ENCODE data around the gene GPR150. TPM values are rescaled to one million over a fixed set of nuclear protein-coding genes. Genes with fewer than 3 reads are reported as not detected.

GPR150 gene
- total RNA-seq, 1 donor from 2014 or later, result 9.6 TPM

DNA sequence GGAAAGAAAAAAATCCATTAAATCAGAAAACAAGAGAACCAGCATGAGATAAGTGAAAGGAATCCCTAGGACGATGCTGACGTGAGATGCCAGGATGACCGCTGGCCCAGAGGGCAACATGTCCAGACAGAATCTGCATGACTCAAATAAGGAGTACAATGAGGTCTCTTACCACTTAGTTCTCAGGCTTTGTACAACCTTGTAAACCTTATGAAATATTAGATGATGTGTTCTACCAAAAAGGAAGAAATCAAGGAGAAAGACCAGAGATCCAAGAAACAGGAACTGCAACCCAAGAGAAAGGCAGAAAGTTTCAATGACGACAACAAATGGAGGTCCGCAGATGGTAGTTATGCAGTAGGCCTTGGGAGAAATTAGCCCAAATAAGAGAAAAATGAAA lies 2.8 kb upstream of the GPR150 start:
- Histone ChIP-seq H3K9me3 (peaks cover 3 to 7% of the 10 kb centered on the region in 2 donors), H3K27me3 (no peaks in the 10 kb centered on the region), H3K4me3 (no peak overlapping the region), H3K36me3 (no peaks in the 10 kb centered on the region), H3K27ac (no peak overlapping the region), H3K4me1 (peaks cover 3 to 8% of the 10 kb centered on the region in 2 donors)
- TF ChIP-seq CTCF (IDR thresholded peaks at IDR 0.05), result no peak
- intact Hi-C loops (cut with DNase I), result no loop called here
- DNase-seq (ENCODE audit: low spot score in 2 of 2), result no peak

DNA sequence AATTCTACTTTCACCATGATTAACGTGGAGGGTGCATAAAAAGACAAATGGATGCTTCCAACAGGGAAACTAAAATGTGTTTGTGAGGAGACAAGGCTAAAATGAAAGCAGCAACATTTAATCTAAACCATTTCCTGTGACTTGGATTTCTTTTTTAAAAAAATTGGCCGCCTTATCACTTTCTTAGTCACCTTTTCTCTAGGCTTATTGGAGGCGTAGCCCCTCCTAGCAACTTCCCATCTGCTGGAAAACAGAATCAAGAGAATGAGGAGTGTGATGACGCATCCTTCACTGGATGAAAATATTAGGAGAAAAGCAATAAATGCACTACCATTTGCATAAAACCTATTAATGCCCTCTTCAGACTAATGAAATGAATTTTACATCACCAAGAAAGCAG lies 791 bp upstream of the GPR150 start:
- Histone ChIP-seq H3K4me3 (peak overlapping the region; percentile 71 to 73), H3K27me3 (no peaks in the 10 kb centered on the region), H3K36me3 (no peaks in the 10 kb centered on the region), H3K9me3 (no peaks in the 10 kb centered on the region), H3K4me1 (peaks cover 3 to 8% of the 10 kb centered on the region in 2 donors), H3K27ac (no peak overlapping the region)
- intact Hi-C loops (cut with DNase I), result no loop called here
- DNase-seq (ENCODE audit: low spot score in 2 of 2), result no peak
- TF ChIP-seq CTCF (IDR thresholded peaks at IDR 0.05), result no peak

DNA sequence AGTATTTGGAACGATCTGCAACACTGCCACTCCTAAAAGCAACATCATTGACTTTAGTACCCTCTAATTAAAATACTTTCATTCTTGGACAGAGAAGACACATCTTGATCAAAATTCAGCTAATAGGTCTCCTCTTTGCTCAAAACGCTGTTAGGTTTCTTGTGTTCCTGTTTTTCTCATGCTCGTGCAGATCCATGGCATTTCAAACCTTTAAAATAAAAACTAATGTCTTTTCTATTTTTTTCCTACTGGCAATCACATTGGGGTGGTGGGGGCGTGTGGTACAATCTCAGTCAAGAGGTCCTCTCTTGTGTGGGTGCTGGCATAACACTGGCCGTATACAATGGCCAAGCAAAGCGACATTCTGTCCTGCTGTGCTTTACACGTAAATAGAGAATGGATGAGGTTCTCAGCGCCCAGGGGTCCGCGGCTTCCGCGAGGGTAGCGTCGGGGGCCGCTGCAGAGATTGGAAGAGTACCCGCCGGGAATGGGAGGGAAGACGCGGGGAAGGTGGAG lies 315 bp upstream of the GPR150 start:
- no peak for DNase-seq (ENCODE audit: low spot score in 2 of 2)
- H3K27me3 ChIP-seq, result no peaks in the 10 kb centered on the region
- no peak overlapping the region for H3K27ac ChIP-seq
- no peaks in the 10 kb centered on the region for H3K9me3 ChIP-seq
- peak overlapping the region; percentile 71 to 73 for H3K4me3 ChIP-seq
- intact Hi-C loops (cut with DNase I), result loop anchor here (2.0 kb wide), 1 partner anchor 27 kb away; the partner anchor contains the start of gene RFESD
- peaks cover 3 to 8% of the 10 kb centered on the region in 2 donors for H3K4me1 ChIP-seq
- H3K36me3 ChIP-seq, result no peaks in the 10 kb centered on the region
- TF ChIP-seq CTCF (IDR thresholded peaks at IDR 0.05), result no peak

DNA sequence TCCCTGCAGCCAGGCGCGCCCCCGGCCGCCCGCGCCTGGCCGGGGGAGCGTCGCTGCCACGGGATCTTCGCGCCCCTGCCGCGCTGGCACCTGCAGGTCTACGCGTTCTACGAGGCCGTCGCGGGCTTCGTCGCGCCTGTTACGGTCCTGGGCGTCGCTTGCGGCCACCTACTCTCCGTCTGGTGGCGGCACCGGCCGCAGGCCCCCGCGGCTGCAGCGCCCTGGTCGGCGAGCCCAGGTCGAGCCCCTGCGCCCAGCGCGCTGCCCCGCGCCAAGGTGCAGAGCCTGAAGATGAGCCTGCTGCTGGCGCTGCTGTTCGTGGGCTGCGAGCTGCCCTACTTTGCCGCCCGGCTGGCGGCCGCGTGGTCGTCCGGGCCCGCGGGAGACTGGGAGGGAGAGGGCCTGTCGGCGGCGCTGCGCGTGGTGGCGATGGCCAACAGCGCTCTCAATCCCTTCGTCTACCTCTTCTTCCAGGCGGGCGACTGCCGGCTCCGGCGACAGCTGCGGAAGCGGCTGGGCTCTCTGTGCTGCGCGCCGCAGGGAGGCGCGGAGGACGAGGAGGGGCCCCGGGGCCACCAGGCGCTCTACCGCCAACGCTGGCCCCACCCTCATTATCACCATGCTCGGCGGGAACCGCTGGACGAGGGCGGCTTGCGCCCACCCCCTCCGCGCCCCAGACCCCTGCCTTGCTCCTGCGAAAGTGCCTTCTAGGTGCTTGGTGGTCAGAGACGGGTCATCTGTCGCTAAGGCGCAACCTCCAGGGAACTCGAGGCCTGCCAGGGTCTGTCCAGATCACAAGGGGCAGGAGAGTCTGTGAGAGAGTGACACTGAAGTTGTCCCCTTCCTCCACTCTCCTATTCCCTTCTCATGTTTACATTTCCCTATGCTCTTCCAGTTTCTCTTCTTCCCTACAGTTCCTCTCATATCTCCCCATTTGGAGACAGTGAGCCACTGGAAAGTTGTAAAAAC lies 1.3 kb downstream of the GPR150 start:
- peak in 1 of 2 donors; percentile 66 for DNase-seq (ENCODE audit: low spot score in 2 of 2)
- H3K27ac ChIP-seq, result peak overlapping the region in 1 of 2 donors; percentile 0
- H3K27me3 ChIP-seq, result no peaks in the 10 kb centered on the region
- peak overlapping the region; percentile 71 to 73 for H3K4me3 ChIP-seq
- H3K9me3 ChIP-seq, result no peaks in the 10 kb centered on the region
- no peak for TF ChIP-seq CTCF (IDR thresholded peaks at IDR 0.05)
- peaks cover 3 to 8% of the 10 kb centered on the region in 2 donors for H3K4me1 ChIP-seq
- intact Hi-C loops (cut with DNase I), result loop anchor here (2.0 kb wide), 1 partner anchor 26 kb away; the partner anchor contains the start of gene RFESD
- no peaks in the 10 kb centered on the region for H3K36me3 ChIP-seq

DNA sequence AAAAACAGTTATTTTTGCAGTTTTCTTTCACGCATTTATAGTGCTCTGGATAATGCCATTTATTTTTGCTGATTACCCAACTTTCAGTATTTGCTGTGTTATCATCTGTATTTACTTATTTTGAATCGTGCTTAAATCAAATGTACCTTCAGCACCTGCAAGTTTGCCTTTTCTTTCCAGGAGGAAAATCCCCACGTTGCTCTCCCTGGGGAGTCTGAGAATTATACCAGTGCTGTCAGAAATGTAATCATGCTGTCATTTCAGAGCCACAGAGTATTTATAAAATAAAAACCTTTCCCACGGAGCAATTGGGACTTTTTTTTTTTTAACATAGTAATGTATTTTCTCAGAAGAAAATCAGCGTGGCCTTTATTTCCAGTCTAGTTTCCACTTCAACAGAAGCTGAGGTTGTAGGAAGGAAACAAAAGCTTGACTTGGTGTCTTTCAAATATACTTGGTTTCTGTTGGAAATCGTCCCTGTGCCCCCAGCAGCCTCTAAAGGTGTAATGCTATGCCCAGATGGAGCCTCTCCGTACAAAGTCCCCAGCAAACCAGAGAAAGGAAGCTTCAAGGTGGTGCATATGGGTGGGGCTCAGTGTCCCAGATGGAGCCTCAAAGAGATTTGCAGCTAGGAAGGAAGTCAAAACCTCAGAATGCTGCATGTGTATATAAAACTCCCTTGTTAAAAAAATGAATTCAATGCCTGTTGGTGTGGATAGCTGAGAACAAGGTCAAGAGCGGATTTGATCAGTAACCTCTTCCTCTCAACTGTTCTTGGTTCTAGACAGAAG lies 2.1 kb downstream of the GPR150 start:
- H3K4me1 ChIP-seq, result peaks cover 3 to 8% of the 10 kb centered on the region in 2 donors
- DNase-seq (ENCODE audit: low spot score in 2 of 2), result no peak
- no peaks in the 10 kb centered on the region for H3K36me3 ChIP-seq
- intact Hi-C loops (cut with DNase I), result loop anchor here (2.0 kb wide), 1 partner anchor 25 kb away; the partner anchor contains the start of gene RFESD
- H3K4me3 ChIP-seq, result peak overlapping the region in 1 of 2 donors; percentile 71
- H3K27ac ChIP-seq, result no peak overlapping the region
- TF ChIP-seq CTCF (IDR thresholded peaks at IDR 0.05), result no peak
- no peaks in the 10 kb centered on the region for H3K9me3 ChIP-seq
- no peaks in the 10 kb centered on the region for H3K27me3 ChIP-seq
